SK-N-MC (cell line): Measurements from ENCODE around the gene YLPM1.

ENCODE experiments used
- EZH2 ChIP-seq: fragments of 200-600 bp; sonication (generic); IDR thresholded peaks from one replicate; pipeline ENCODE4 v1.6.1; 2017; ENCODE audit warnings: antibody characterized with exemption
- FOXP2 ChIP-seq: optimal IDR thresholded peaks from 2 replicates; pipeline ENCODE3; 2011; ENCODE audit warnings: mild to moderate bottlenecking, moderate library complexity; ENCODE audit not compliant: insufficient read depth; ENCODE audit errors: extremely low read length, control extremely low read depth
- POLR2AphosphoS5 ChIP-seq: IDR thresholded peaks from 2 replicates; pipeline ENCODE4 v1.6.1; 2012; ENCODE audit warnings: mild to moderate bottlenecking, low read depth, low read length, borderline replicate concordance

- TF ChIP-seq EZH2 (no peak), POLR2AphosphoS5 (no peak), FOXP2 (no peak)
These were observed 36.6 kb downstream of the YLPM1 start for GRCh38 chr14:74799765-74800164.
